Tibial nerve (tissue), 4 donors: ENCODE data around the gene GRPEL2. TPM values are rescaled to one million over a fixed set of nuclear protein-coding genes. Genes with fewer than 3 reads are reported as not detected.

Source experiments
- DNase-seq, 2 donors: peaks; one replicate each; pipeline ENCODE4 v3.0.0-alpha.2; 2019; ENCODE audit warnings: low spot score in 2 of 2
- H3K27ac ChIP-seq, 4 donors: fragments of 200-600 bp; sonication (generic) in 3 of 4; one replicate each; pipeline ENCODE4 v1.5.1; 2017 to 2019; ENCODE audit warnings: mild to moderate bottlenecking in 1 of 4
- H3K27me3 ChIP-seq, 2 donors: fragments of 200-600 bp; sonication (generic) in 1 of 2; one replicate each; pipeline versions ENCODE4 v1.5.1 to v1.6.0; 2017 to 2019
- H3K36me3 ChIP-seq, 3 donors: fragments of 200-600 bp; sonication (generic); one replicate each; pipeline ENCODE4 v1.5.1; 2018 to 2019
- H3K4me1 ChIP-seq, 4 donors: fragments of 200-600 bp; sonication (generic) in 3 of 4; one replicate each; pipeline ENCODE4 v1.5.1; 2017 to 2019
- H3K4me3 ChIP-seq, 4 donors: fragments of 200-600 bp; sonication (generic) in 3 of 4; one replicate each; pipeline ENCODE4 v1.5.1; 2017 to 2019; ENCODE audit warnings: mild to moderate bottlenecking in 1 of 4, moderate library complexity in 1 of 4
- H3K9me3 ChIP-seq, 4 donors: fragments of 200-600 bp; sonication (generic) in 3 of 4; one replicate each; pipeline ENCODE4 v1.5.1; 2017 to 2019
- CTCF ChIP-seq, 5 experiments: fragments of 200-600 bp in 3 of 5; fragments of 450-650 bp in 2 of 5; sonication (generic) in 3 of 5; IDR thresholded peaks; one replicate each; pipeline ENCODE4 v1.5.1; 2016 to 2019; ENCODE audit warnings: antibody characterized with exemption in 5 of 5, mild to moderate bottlenecking in 3 of 5, moderate library complexity in 2 of 5
- EP300 ChIP-seq, 2 donors: sonication (generic); formaldehyde crosslinking; IDR thresholded peaks; one replicate each; pipeline ENCODE4 v1.6.1; 2017; ENCODE audit warnings: antibody characterized with exemption in 2 of 2, mild to moderate bottlenecking in 1 of 2
- POLR2A ChIP-seq, 2 donors: fragments of 450-650 bp; IDR thresholded peaks; one replicate each; pipeline ENCODE4 v1.6.1; 2017; ENCODE audit warnings: antibody characterized with exemption in 2 of 2, mild to moderate bottlenecking in 2 of 2, moderate library complexity in 2 of 2
- WGBS, 2 donors: methylation state at CpG; one replicate each; pipeline ENCODE4 v1.1.5; 2018; 5-methylcytosine and 5-hydroxymethylcytosine counted together
- total RNA-seq, 4 donors: library from RNA; depleted of rRNA; stranded (reverse); fragments of >200 nt; gene quantifications; one replicate each; pipeline ENCODE4 v1.1.0, GENCODE V29; 2016

The GRPEL2 gene
- total RNA-seq, 4 donors from 2014 or later, result 6.5 to 13.5 (median 10.3) TPM

DNA sequence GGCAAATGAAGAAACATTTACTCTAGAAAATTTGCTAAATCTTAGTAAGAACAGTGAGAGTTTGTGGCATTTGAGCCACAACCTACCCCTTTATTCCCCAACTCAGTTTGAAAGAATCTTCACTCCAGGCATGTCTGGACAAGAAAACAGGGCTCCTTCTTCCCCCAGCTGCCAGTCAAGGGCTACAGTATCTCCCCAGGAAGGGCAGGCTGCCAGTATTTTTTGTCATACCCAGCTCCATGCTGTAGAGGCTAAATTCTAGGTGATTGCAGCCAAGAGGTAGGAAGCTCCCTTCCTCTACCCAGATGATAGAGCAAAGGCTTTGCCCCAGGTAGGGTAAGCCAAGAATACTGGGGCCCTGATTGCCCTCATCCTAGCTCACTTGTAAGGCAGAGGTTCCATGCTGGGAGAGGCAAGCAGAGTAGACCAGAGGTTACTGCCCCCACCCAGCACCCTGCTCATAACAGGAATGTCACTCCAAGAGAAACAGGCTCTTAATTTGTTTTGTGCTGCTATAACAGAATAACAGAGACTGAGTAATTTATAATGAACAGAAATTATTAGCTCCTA, 20.0 kb upstream of the GRPEL2 start:
- Histone ChIP-seq H3K27me3 (no peaks in the 10 kb centered on the region), H3K27ac (no peak overlapping the region), H3K9me3 (no peaks in the 10 kb centered on the region), H3K4me3 (no peak overlapping the region), H3K36me3 (peaks cover 0 to 74% (median 0%) of the 10 kb centered on the region in 3 donors), H3K4me1 (peaks cover 0 to 15% (median 10%) of the 10 kb centered on the region in 4 donors)
- no peak for TF ChIP-seq POLR2A (IDR thresholded peaks at IDR 0.05)
- TF ChIP-seq CTCF (IDR thresholded peaks at IDR 0.05), result no peak
- no peak for TF ChIP-seq EP300 (IDR thresholded peaks at IDR 0.05)
- no peak for DNase-seq

- no peak overlapping the region for H3K27ac ChIP-seq
- peaks cover 0 to 9% (median 5%) of the 10 kb centered on the region in 4 donors for H3K4me1 ChIP-seq
- TF ChIP-seq CTCF (IDR thresholded peaks at IDR 0.05), result no peak
- no peak for TF ChIP-seq EP300 (IDR thresholded peaks at IDR 0.05)
- no peak for TF ChIP-seq POLR2A (IDR thresholded peaks at IDR 0.05)
- peaks cover 0 to 74% (median 0%) of the 10 kb centered on the region in 3 donors for H3K36me3 ChIP-seq
- no peak overlapping the region for H3K4me3 ChIP-seq
- DNase-seq, result no peak
- 86 to 88% methylated on average over 5 of the region's 5 CpGs for WGBS, 2 donors
- no peaks in the 10 kb centered on the region for H3K27me3 ChIP-seq
- H3K9me3 ChIP-seq, result no peaks in the 10 kb centered on the region
These were observed 19.4 kb upstream of the GRPEL2 start for GRCh38 chr5:149325894-149326293.

GRCh38 chr5:149326611-149327010, 18.7 kb upstream of the GRPEL2 start:
- Histone ChIP-seq H3K27ac (no peak overlapping the region), H3K27me3 (no peaks in the 10 kb centered on the region), H3K36me3 (peaks cover 0 to 73% (median 0%) of the 10 kb centered on the region in 3 donors), H3K9me3 (no peaks in the 10 kb centered on the region), H3K4me3 (no peak overlapping the region), H3K4me1 (peaks cover 0 to 4% (median 0%) of the 10 kb centered on the region in 4 donors)
- WGBS, 2 donors, result 80% methylated on average over 3 of the region's 3 CpGs
- DNase-seq, result no peak
- TF ChIP-seq CTCF (IDR thresholded peaks at IDR 0.05), result no peak
- TF ChIP-seq POLR2A (IDR thresholded peaks at IDR 0.05), result no peak
- TF ChIP-seq EP300 (IDR thresholded peaks at IDR 0.05), result no peak

DNA sequence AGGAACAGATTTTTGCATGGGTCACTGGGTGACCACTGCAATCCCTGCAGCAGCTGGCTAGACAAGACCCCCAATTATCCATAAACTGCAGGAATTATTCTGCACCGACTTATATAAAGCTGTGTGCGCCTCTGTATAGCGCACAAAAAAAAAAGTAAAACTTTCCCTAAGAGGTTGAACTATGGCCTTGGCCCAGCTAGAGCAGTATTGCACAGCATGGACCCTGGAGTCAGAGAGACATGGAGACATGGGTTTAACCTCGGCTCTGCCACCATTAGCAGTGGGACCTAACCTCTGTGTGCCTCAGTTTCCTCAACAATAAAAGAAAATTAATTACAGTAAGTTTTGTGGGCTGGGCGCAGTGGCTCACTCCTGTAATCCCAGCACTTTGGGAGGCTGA, 17.1 kb upstream of the GRPEL2 start:
- no peaks in the 10 kb centered on the region for H3K4me1 ChIP-seq
- H3K27ac ChIP-seq, result no peak overlapping the region
- DNase-seq, result no peak
- TF ChIP-seq CTCF (IDR thresholded peaks at IDR 0.05), result no peak
- TF ChIP-seq EP300 (IDR thresholded peaks at IDR 0.05), result no peak
- no peak overlapping the region for H3K4me3 ChIP-seq
- 89 to 92% methylated on average over 5 of the region's 5 CpGs for WGBS, 2 donors
- H3K36me3 ChIP-seq, result peaks cover 0 to 79% (median 0%) of the 10 kb centered on the region in 3 donors
- H3K9me3 ChIP-seq, result no peaks in the 10 kb centered on the region
- no peaks in the 10 kb centered on the region for H3K27me3 ChIP-seq

DNA sequence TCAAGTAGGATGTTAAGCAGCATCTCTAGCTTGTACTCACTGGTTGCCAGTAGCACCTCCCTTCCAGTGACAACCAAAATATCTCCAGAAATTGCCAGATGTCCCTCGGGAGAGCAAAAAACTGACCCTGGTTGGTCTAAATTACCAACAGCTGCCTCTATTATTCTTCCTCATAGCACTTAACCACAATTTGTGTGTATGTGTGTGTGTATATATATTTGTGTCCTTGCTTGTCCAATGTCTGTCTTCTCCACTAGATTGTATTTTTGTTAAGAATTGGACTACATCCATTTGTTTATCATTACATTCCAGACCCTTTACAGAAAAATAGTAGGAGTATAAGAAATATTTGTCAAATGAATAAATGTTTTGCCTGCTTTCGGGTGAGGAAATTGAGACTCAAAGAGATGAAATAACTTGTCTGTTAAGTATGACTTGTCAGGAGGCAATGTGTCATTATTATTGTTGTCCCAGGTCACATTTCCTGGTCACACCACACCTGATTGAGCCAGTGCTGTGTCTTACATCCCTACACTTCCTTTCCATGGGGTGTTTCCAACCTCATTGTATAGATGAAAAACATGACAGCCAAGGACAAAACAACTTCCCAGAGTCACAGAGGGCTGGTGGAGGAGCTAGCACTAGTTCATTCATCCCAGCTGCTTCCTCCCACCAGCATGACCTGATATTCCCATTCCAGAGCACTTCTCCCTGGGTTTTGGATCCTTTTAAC, 11.4 kb upstream of the GRPEL2 start:
- H3K36me3 ChIP-seq, result peaks cover 0 to 96% (median 0%) of the 10 kb centered on the region in 3 donors
- H3K27ac ChIP-seq, result no peak overlapping the region
- no peaks in the 10 kb centered on the region for H3K9me3 ChIP-seq
- H3K4me3 ChIP-seq, result no peak overlapping the region
- no peaks in the 10 kb centered on the region for H3K27me3 ChIP-seq
- 79 to 81% methylated on average over 2 of the region's 2 CpGs for WGBS, 2 donors
- TF ChIP-seq EP300 (IDR thresholded peaks at IDR 0.05), result no peak
- TF ChIP-seq POLR2A (IDR thresholded peaks at IDR 0.05), result no peak
- no peak for TF ChIP-seq CTCF (IDR thresholded peaks at IDR 0.05)
- H3K4me1 ChIP-seq, result no peaks in the 10 kb centered on the region
- DNase-seq, result no peak
